Breast epithelium (tissue), 3 donors: Measurements from ENCODE around the gene TAF6L.

ENCODE experiments used
- POLR2A ChIP-seq: fragments of 450-650 bp; IDR thresholded peaks from one replicate; pipeline ENCODE4 v1.6.1; 2016; ENCODE audit warnings: antibody characterized with exemption, mild to moderate bottlenecking, moderate library complexity
- TF ChIP-seq, protein P1 (sequence below), 3 donors: fragments of 450-650 bp; IDR thresholded peaks; one replicate each; pipeline ENCODE4 v1.5.1; 2016 to 2017; ENCODE audit warnings: antibody characterized with exemption in 3 of 3, mild to moderate bottlenecking in 3 of 3, moderate library complexity in 3 of 3

DNA sequence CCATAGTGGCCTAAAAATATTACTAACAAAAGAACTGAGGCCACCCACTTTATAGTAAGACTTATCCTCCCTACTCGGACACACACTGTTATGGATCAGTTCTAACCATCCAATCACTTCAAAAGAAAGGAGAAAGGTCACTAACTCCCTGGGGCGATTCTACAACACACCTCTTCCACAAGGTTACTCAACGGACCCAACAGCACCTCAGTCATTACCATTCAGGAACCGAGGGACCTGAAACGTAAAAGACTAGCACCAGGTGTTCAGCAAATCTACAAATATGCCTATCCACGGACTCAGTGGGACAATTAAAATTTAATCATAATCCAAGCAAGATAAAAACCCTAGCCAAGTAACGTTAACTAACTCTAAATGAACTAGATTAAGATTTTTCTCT, 45.5 kb upstream of the TAF6L start:
- no peak for TF ChIP-seq POLR2A
- TF ChIP-seq, protein P1, sequence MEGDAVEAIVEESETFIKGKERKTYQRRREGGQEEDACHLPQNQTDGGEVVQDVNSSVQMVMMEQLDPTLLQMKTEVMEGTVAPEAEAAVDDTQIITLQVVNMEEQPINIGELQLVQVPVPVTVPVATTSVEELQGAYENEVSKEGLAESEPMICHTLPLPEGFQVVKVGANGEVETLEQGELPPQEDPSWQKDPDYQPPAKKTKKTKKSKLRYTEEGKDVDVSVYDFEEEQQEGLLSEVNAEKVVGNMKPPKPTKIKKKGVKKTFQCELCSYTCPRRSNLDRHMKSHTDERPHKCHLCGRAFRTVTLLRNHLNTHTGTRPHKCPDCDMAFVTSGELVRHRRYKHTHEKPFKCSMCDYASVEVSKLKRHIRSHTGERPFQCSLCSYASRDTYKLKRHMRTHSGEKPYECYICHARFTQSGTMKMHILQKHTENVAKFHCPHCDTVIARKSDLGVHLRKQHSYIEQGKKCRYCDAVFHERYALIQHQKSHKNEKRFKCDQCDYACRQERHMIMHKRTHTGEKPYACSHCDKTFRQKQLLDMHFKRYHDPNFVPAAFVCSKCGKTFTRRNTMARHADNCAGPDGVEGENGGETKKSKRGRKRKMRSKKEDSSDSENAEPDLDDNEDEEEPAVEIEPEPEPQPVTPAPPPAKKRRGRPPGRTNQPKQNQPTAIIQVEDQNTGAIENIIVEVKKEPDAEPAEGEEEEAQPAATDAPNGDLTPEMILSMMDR (IDR thresholded peaks at IDR 0.05) = no peak
